HG03097 (cell line): ENCODE measurements around the gene TRAPPC1.

ENCODE experiments used
- ATAC-seq: cut with Tn5 transposase; IDR thresholded peaks from one replicate; pipeline ENCODE4 v1.9.1; 2021; ENCODE audit not compliant: unreplicated experiment, low FRiP score

The TRAPPC1 gene

DNA sequence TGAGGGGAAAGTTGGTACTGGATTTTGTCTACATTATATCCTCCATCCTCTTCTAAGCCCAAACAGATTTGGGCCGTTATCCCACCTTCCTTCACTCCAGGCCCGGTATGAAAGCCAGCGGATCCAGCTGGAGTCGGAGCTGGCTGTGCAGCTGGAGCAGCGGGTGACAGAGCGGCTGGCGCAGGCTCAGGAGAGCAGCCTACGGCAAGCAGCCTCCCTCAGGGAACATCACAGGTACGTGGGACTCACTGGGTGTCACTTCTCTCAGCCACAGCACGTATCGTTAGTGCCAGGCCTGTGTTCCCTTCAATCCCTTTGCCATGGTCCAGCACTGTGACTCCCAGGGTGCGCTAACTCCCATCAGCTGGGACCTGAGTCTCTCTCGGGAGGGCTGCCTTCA lies 11.5 kb upstream of the TRAPPC1 start:
- ATAC-seq: no peak

DNA sequence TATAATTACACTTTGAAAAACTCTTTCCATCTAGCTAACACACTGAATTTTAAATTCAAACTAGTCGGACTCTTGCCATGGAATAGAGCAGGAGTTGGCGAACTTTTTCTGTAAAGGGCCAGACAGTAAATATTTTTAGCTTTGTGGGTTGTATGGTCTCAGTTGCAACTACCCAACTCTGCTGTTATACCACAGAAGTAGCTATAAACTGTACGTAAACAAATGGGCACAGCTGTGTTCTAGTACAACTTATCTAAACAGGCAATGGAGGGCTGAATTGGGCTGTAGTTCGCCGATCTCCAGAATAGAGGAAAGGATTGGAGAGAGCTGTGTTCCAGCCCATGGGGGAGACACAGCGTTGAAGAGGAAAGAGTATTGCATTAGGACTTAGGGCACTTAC lies 9.0 kb upstream of the TRAPPC1 start:
- ATAC-seq: no peak

DNA sequence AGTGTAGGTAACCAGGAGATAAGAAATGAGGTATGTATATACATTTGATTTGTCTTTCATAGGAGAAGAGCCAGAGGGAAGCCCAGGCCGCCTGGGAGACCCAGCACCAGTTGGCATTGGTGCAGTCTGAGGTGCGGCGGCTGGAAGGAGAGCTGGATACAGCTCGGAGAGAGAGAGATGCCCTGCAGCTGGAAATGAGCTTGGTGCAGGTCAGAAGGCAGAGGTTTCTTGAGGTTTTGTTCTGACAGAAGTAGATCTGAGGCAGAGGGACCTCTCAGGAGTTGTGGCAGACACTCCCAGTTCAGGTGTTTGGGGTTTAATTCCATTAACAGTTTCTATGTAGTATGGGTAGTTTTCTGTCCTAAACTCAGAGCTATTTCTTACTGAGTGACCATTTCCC lies 8.3 kb upstream of the TRAPPC1 start:
- no peak for ATAC-seq

DNA sequence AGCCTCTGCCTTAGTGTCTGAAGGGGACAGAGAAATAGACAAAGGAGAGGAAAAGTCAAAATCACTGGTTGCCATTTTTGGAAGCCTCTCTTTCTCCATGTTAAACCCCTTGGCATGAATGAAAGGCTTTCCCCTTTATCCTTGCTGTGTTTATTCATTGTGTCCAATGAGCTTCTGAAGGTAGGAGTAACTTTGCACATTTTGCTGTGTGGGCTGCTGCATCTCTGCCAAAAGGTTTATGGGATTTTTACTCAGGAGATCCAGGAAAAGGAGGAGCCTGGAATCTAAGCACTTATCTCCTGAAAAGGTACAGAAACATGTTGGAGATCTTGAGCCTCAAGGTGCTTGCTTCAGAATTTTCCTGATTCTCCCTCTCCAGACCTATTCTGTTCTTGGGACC lies 4.1 kb upstream of the TRAPPC1 start:
- no peak for ATAC-seq

DNA sequence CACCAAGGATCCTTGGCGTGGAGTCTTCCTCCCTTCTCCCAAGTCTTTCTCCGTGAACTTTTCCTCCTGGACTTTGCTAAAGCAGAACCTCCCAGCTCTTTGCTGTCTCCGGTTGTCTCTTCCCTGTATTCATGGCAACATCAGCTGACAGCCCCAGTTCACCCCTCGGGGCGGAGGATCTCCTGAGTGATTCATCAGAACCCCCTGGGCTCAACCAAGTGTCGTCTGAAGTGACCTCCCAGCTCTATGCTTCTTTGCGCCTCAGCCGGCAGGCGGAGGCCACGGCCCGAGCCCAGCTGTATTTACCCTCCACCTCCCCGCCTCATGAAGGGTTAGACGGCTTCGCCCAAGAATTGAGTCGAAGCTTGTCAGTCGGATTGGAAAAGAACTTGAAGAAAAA lies 1.2 kb upstream of the TRAPPC1 start:
- ATAC-seq: no peak

DNA sequence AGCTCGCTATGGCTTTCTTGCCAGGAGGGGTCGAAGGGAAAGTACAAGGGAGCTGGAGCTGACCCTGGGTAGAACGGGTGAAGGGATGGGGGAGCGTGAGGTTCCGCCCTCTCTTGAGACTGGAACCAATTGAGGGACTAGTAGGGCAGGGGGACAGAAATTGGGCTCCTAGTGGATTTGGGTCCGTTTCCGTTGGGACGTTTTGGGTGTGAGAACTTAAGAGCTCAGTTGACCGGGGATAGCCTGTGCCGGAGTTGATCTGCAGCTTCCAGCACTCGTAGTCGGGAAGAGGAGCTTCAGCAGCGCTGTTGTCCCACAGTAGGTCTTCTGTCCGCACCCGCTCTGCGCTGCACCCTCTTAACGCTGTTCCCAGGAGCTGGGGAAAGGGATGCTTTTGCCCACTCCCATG lies 741 bp upstream of the TRAPPC1 start:
- no peak for ATAC-seq

DNA sequence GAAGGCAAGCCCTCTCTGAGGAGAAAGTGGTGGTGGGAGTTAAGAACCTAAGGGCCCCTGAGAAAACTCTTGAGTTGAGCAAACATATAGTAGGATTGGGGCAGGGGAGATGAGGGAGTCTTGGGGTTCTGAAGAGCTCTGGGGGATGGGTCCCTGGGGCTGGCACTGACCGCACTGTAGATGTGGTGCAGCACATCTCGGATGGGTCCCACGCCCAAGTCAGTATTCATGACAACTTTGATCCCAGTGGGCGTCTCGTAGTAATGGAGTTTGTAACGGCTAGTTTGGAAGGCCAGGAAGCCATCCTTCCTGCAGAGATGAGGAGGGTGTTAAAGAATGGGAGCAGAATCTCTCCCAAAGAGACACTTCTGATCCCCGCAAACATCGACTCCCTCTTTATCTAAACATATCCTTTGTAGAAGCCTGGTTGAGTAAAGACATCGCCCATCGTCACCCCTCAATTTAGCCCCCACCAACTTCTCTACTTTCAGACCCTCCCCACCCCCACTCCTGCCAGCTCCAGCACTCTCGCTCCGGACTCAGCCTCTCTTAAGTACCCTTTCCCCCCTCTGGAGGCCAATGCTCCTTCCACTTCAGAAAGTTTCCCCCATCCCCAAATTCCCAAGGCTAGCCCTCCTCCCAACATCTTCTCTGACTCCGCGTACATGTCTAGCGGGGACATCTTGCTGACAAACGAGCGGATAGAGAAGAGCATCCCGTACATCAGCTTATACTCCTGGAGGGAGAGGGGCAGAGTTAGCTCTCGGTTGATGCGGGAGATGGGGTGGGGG lies 710 bp downstream of the TRAPPC1 start:
- ATAC-seq: no peak

DNA sequence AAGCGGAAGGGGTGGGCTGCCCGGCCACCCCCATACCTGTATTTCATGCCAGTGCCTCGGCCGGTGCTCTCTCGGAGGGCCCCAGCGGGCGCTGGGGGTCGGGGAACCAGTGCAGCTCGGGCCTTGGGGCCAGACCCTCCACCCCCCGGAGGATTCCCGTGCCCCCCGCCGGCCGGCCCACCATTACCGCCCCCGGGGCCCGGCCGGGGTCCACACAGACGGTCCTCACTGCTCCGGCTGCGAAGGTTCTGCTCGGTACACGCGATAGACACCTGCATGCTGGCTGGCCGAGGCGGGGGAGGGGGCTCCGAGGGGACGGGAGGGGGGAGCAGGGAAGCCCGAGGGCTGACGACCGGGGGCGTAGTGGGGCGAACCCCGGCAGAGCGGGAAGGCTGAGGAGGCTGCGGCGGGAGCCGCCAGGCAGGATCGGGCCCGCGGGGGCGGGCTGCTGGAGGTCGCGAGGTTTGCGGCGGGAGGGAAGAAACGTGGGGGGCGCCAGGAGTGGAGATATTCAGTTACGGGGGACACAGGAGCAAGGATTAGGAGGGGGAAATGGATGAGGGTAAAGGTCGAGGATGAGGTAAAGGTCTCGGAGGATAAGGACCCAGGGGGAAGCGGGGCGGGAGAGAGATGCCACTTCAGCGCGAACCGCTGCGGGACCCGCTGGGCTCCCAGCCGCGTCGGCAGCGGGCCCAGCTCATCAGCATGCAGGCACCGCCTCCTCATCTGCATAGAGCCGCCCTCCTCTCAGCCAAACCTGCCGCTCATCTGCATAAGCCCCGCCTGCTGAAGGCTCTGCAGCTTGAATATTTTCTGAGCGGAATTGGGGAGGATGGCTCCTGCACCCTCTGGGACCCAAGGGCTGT lies 2.4 kb downstream of the TRAPPC1 start, which contains the start of gene KCNAB3:
TSS of gene KCNAB3 (minus strand) at position 699 of the 866 bp plus-strand sequence. CDS start at position 278, 421 bp downstream.
- no peak for ATAC-seq

DNA sequence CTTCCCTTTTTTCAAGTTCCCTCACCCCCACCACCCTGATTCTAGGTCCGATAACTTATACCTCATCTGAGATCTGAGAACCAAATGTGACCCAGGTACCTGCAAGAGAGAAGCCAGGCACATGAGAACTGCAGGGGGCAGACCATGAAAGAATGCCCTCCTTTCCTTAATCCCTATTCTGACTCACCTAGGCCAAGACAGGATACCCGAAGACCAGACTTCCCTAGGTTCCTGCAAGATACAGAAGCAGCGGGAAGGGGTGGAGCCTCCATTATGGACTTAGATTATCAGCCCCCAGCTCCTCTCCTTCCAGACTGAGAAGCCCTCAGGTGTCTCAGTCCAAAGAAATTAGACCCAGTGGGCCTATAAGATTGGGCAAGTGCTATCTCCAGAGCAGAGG lies 4.2 kb downstream of the TRAPPC1 start:
- ATAC-seq: no peak

DNA sequence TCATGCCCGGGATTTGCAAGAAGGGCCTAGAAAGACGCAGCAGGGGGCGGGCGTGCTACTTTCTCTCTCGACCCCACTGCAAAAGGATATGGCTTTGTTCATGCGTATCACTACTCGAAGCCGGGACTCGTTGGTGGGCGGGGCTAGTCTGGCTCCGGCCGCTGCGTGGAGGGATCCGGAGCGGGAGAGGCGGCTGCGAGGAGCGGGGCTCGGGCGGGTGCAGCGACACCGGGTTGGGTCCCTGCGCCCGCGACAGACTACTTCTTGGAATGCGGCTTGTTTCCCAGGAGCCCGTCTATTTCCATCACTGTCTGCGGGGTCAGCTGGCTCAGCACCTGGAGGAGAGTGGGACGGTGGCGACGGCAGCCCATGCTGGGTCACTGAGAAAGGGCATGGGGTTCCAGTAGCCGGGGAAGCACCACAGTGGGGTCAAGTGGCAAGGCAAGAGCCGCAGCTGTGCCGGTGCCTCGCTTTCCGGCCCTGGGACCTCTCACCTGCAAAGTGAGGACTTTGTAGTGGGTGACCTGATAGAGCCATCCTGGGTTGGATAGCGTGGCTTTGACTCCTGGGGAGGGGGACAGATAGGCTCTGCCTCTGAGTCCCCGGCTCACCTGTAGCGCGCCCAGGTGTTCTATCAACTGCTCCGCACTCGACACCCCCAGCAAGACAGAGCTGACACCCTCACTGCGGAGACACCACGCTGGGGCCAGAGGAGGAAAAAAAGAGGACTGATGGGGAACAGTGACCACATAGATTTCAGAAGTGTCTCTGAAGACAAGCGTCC lies 8.7 kb downstream of the TRAPPC1 start:
- ATAC-seq: no peak

DNA sequence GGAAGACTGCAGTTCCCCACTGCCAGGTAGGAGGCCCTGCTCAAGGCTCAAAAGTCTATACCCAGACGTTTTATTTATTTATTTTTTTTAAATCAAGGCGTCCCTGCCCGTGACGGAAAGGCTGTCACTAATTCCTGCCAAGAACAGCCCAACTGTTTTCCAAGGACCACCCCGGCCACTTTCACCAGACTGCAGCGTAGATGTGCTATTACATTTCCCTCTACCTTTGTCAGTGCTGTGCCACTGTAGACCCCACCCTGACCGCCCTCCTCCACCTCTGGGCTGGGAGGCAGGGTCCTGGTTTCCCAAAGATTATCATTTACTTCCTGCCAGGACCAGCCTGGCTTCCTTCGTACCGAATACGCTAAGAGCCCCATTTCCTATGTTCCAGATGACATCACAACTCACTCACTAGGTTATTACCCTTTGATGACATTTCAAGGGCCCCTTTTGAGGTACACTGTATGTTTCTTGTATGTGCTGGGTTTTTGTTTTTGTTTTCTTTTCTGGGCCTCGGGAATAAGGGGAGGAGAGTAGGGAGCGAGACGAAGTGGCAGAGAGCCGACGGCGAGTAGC lies 9.4 kb downstream of the TRAPPC1 start:
- ATAC-seq: no peak

DNA sequence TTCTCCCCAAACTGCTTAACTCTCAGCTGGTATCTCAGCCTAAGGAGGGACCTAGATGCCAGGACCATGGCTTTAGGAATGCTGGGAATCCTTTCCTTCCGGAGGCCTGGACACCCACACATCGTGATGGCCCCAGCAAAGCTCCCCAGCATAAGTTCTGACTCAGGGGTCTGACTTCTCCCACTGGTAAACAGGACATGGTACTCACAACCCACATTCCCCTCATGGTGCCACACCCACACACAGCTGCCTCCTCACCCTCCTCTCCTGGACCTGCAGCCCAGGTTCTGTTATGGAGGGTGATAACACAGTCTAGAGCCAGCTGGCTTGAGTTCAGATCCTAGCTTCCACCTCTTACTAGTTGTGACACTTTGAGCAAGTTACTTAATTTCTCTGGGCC lies 14.9 kb downstream of the TRAPPC1 start:
- ATAC-seq: no peak

DNA sequence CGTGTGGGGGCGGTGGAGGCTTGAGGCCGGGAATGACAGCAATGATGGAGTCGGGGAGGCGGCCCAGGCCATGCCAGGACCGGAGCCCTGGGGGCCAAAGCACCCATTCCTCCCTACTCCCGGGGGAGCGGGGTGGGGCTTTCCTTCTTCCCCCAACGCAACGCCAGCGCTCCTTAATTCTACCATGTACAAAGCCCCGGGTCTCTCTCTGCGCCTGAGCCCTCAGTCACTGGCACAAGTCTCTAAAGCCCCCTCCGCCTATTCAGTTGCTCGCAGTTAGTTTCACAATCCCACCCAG lies 15.4 kb downstream of the TRAPPC1 start:
- ATAC-seq: no peak

DNA sequence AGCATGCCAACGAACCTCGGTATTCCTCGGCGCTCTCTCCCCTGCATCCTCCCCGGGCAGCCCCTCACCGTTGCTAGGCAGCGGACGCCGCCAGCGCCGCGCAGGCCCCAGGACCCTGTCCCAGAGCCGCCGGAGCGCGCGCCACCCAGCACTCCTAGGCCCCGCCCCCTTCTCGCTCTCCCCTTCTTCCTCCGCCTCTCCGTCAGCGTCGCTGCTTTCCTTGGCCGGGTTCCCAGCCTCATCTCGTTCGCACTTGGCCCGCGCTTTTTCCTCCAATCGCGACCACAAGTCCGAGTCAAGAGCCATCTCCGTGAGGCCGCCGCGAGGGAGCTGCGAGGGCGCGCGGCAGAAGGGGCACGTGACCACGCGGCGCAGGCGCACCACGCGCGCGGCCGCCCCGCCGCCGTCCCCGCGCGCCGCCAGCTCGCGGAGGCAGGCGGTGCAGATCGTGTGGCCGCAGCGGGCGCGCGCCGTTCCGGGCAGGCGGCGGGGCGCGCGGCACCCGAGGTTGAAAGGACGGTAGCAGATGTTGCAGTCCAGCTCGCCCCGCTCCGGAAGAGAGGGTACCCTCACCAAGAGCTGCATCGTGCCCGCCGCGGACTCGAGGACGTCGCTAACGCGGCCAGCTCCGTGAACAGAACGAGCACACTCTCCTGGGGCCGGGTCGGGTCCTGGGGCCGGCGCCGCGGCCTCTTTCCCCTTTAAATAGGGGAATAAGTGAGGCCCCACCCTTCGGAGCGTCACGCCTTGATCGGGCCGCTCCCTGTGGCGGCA lies 15.9 kb downstream of the TRAPPC1 start, which contains the start of gene RNF227:
TSS of gene RNF227 (minus strand) at position 679 of the 774 bp plus-strand sequence. CDS start at position 585, 94 bp downstream.
- ATAC-seq: peak; percentile 64

DNA sequence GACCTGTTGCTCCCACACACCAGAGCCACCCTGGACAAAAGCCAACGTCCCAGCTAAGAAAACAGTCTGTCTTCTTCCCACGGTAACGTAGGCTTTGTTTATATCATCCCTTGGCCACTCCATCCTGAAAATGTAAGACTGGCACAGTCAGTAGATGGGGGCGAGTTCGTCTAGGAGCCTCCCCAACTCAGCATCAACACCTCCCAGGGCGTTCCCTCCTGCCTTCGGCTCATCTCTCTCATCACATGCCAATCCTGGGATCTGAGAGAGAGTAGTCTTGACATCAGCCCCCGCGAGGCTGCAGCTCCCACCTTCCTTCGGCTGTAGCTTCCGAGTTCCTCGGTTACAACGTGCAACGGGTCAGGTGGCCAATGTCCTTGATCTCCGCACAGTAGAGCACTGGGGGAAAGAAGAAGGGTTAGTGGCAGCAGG lies 16.6 kb downstream of the TRAPPC1 start:
- ATAC-seq: peak; percentile 4

DNA sequence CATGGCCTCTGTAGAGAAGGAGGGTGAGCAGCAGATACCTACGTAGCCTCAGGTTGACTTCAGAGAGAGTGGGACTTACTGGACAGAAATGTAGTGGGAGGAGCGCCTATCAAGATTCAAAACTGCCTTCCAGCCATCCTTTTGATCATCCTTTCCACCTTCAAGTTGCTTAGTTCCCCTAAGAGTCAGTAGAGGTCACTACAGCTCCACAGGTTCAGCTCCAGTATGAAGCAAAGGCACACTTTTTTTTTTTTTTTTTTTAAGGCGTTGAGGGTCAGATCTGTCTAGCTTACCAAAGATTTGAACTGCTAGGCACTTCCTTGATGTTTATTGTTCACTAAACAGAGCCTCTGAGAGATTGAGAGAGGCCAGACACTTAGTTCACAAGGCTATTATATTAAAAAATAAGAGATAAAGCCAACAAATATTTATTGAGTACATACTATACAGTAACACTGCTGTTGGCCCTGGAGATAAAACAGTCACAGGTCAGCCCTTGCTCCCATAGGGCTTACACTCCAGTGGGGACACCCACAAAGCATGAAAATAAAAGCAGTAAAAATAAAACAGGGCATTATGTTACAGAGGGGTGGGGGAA lies 18.7 kb downstream of the TRAPPC1 start:
- ATAC-seq: no peak

DNA sequence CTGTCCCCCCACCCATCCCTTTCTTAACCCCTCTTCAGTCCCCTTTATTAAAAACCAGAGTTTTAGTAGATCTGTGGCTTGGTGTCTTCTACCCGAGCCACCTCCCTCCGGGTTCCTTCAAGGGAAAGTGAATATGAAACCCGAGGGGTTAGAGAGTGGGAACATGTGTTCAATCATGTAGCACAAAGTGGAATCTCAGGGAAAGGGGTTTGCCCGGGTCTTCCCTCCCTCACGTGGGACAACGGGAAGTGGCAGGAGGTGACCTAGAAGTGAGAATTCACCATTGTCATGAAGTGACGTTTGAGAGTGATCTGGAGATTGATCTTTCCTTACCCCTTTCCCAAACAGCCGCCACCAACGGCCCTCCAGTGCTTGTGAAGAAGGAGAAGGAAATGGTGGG lies 20.6 kb downstream of the TRAPPC1 start:
- ATAC-seq: no peak

DNA sequence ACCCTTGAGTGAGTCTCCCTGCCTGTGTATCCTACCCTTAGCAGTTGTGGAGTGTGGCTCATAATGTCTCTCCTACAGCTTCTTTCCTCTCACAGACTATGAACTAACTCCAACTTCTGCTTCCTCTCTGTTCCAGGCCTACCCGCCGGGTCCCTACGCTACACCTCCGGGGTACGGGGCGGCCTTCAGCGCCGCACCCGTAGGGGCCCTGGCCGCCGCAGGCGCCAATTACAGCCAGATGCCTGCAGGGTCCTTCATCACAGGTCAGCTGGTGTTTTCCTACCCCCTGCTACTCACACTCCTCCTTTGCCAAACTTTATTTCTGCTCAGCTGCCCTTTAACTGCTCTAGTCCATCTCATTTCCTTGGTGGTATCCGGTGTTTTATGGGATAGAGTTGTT lies 21.0 kb downstream of the TRAPPC1 start:
- no peak for ATAC-seq

DNA sequence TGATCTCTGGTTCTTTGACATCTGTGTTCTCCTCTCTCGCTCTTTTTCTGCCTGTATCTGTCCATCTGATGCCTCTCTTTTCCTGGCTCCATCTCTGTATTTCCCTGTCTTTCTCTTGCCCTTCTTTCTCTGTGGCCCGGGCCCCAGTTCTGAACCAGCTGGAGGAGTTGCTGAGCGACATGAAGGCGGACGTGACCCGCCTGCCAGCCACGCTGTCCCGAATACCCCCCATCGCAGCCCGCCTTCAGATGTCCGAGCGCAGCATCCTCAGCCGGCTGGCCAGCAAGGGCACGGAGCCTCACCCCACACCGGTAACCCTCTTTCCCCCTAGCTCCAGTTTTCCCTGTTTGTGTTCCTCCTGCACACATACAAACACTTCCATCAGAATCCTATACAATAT lies 21.5 kb downstream of the TRAPPC1 start:
- ATAC-seq: no peak

DNA sequence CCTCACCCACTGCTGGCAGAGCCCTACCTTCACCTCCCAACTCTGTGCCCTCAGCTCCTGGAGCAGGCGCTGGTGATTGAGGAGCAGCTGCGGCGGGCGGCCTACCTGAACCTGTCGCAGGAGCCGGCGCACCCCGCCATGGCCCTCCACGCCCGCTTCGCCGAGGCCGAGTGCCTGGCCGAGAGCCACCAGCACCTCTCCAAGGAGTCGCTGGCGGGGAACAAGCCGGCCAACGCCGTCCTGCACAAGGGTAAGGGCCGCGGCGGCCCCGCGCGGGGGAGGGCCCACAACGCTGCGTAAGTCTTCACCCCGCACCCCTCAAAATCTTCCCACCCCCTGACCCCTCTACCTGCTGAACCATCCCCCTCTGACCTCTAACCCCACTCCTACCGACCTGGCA lies 22.7 kb downstream of the TRAPPC1 start:
- ATAC-seq: no peak
